Measurements from ENCODE around the gene TSPEAR. TPM values are rescaled to one million over a fixed set of nuclear protein-coding genes. Genes with fewer than 3 reads are reported as not detected.
A peak's percentile ranks its signal among the peaks of the same experiment; 100 is the strongest.

TSPEAR gene
- total RNA-seq, 1 experiment from 2014 or later: 2.1 TPM

- TF ChIP-seq, protein P1, sequence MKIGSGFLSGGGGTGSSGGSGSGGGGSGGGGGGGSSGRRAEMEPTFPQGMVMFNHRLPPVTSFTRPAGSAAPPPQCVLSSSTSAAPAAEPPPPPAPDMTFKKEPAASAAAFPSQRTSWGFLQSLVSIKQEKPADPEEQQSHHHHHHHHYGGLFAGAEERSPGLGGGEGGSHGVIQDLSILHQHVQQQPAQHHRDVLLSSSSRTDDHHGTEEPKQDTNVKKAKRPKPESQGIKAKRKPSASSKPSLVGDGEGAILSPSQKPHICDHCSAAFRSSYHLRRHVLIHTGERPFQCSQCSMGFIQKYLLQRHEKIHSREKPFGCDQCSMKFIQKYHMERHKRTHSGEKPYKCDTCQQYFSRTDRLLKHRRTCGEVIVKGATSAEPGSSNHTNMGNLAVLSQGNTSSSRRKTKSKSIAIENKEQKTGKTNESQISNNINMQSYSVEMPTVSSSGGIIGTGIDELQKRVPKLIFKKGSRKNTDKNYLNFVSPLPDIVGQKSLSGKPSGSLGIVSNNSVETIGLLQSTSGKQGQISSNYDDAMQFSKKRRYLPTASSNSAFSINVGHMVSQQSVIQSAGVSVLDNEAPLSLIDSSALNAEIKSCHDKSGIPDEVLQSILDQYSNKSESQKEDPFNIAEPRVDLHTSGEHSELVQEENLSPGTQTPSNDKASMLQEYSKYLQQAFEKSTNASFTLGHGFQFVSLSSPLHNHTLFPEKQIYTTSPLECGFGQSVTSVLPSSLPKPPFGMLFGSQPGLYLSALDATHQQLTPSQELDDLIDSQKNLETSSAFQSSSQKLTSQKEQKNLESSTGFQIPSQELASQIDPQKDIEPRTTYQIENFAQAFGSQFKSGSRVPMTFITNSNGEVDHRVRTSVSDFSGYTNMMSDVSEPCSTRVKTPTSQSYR (CRISPR knock-in tag; IDR thresholded peaks at IDR 0.05): no peak
Measured at GRCh38 chr21:44490405-44490804, 221.0 kb downstream of the TSPEAR start (continued).

DNA sequence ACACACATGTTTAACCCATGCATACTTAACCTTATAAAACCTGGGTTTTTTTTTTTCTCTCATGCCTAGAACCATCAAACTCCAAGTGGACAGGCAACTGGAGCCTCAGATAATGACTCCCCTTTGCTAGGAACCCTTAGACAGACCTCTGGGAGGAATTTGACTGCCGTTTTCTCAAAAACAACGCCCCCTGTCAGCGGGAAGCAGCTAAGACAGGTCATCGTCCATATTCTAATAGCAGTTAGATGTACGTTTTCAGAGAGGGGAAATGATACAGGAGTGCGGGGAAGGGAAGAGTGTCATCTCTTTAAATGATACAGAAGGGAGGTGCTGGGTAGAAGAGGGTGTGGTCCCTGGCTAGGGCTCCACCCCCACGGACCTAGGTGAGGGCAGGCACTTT lies 221.4 kb downstream of the TSPEAR start:
- peak; percentile 51; the same call in 1 of the 2 replicates for TF ChIP-seq CTCF (IDR thresholded peaks at IDR 0.05)
- TF ChIP-seq ZNF396 (CRISPR knock-in tag; IDR thresholded peaks at IDR 0.05; ENCODE audit: borderline replicate concordance): no peak
- POLR2A ChIA-PET: no interaction called here
- Mint-ChIP-seq H3K4me1 (peaks cover 25% of the 10 kb centered on the region), H3K36me3 (peaks cover 50% of the 10 kb centered on the region), H3K27ac (no peak overlapping the region), H3K4me3 (no peak overlapping the region), H3K27me3 (ENCODE audit: low read depth) (peaks cover 9% of the 10 kb centered on the region), H3K9me3 (peaks cover 38% of the 10 kb centered on the region)
- DNase-seq (ENCODE audit: low spot score): no peak
- ATAC-seq: peak; percentile 21; the same call in 1 of the 2 replicates
- CTCF ChIA-PET: interaction anchor here (0.6 to 2.2 kb wide), 17 partner anchors 8 to 311 kb away, joined by 3 to 7 read pairs (median 3); partner anchors contain the start of gene UBE2G2

GRCh38 chr21:44487831-44488230 lies 223.5 kb downstream of the TSPEAR start:
- peak; percentile 78 for DNase-seq (ENCODE audit: low spot score)
- no peak for ATAC-seq
- no peak overlapping the region for H3K27ac Mint-ChIP-seq
- peaks cover 29% of the 10 kb centered on the region for H3K9me3 Mint-ChIP-seq
- H3K4me1 Mint-ChIP-seq: peaks cover 33% of the 10 kb centered on the region
- peaks cover 34% of the 10 kb centered on the region for H3K36me3 Mint-ChIP-seq
- H3K27me3 Mint-ChIP-seq (ENCODE audit: low read depth): peaks cover under 1% of the 10 kb centered on the region
- H3K4me3 Mint-ChIP-seq: peak overlapping the region; percentile 58
- CTCF ChIA-PET: interaction anchor here (0.5 to 1.7 kb wide), 22 partner anchors 8 to 1128 kb away, joined by 3 to 8 read pairs (median 3); partner anchors contain the start of genes LRRC3 and TSPEAR
- POLR2A ChIA-PET: no interaction called here
- TF ChIP-seq, protein P2, sequence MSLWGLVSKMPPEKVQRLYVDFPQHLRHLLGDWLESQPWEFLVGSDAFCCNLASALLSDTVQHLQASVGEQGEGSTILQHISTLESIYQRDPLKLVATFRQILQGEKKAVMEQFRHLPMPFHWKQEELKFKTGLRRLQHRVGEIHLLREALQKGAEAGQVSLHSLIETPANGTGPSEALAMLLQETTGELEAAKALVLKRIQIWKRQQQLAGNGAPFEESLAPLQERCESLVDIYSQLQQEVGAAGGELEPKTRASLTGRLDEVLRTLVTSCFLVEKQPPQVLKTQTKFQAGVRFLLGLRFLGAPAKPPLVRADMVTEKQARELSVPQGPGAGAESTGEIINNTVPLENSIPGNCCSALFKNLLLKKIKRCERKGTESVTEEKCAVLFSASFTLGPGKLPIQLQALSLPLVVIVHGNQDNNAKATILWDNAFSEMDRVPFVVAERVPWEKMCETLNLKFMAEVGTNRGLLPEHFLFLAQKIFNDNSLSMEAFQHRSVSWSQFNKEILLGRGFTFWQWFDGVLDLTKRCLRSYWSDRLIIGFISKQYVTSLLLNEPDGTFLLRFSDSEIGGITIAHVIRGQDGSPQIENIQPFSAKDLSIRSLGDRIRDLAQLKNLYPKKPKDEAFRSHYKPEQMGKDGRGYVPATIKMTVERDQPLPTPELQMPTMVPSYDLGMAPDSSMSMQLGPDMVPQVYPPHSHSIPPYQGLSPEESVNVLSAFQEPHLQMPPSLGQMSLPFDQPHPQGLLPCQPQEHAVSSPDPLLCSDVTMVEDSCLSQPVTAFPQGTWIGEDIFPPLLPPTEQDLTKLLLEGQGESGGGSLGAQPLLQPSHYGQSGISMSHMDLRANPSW (CRISPR knock-in tag; conservative IDR thresholded peaks at IDR 0.05; ENCODE audit: low read depth): no peak
- TF ChIP-seq FOXJ3 (CRISPR knock-in tag; IDR thresholded peaks at IDR 0.05; ENCODE audit: borderline replicate concordance): no peak
- peak; percentile 91 for TF ChIP-seq CTCF (IDR thresholded peaks at IDR 0.05)

- ATAC-seq (no peak), DNase-seq (ENCODE audit: low spot score) (no peak)
- Mint-ChIP-seq H3K27me3 (ENCODE audit: low read depth) (no peaks in the 10 kb centered on the region; the same call in 1 of the 2 replicates), H3K4me1 (peaks cover 27% of the 10 kb centered on the region), H3K27ac (no peak overlapping the region), H3K36me3 (peaks cover 20% of the 10 kb centered on the region), H3K9me3 (peaks cover 17% of the 10 kb centered on the region), H3K4me3 (peak overlapping the region; percentile 85)
- POLR2A ChIA-PET: no interaction called here
- CTCF ChIA-PET: interaction anchor here (0.8 to 1.2 kb wide), 6 partner anchors 8 to 307 kb away, joined by 3 to 11 read pairs (median 4); partner anchors contain the start of gene LRRC3
- TF ChIP-seq, protein P3, sequence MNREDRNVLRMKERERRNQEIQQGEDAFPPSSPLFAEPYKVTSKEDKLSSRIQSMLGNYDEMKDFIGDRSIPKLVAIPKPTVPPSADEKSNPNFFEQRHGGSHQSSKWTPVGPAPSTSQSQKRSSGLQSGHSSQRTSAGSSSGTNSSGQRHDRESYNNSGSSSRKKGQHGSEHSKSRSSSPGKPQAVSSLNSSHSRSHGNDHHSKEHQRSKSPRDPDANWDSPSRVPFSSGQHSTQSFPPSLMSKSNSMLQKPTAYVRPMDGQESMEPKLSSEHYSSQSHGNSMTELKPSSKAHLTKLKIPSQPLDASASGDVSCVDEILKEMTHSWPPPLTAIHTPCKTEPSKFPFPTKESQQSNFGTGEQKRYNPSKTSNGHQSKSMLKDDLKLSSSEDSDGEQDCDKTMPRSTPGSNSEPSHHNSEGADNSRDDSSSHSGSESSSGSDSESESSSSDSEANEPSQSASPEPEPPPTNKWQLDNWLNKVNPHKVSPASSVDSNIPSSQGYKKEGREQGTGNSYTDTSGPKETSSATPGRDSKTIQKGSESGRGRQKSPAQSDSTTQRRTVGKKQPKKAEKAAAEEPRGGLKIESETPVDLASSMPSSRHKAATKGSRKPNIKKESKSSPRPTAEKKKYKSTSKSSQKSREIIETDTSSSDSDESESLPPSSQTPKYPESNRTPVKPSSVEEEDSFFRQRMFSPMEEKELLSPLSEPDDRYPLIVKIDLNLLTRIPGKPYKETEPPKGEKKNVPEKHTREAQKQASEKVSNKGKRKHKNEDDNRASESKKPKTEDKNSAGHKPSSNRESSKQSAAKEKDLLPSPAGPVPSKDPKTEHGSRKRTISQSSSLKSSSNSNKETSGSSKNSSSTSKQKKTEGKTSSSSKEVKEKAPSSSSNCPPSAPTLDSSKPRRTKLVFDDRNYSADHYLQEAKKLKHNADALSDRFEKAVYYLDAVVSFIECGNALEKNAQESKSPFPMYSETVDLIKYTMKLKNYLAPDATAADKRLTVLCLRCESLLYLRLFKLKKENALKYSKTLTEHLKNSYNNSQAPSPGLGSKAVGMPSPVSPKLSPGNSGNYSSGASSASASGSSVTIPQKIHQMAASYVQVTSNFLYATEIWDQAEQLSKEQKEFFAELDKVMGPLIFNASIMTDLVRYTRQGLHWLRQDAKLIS (CRISPR knock-in tag; IDR thresholded peaks at IDR 0.05; ENCODE audit: borderline replicate concordance): no peak
- TF ChIP-seq, protein P4, sequence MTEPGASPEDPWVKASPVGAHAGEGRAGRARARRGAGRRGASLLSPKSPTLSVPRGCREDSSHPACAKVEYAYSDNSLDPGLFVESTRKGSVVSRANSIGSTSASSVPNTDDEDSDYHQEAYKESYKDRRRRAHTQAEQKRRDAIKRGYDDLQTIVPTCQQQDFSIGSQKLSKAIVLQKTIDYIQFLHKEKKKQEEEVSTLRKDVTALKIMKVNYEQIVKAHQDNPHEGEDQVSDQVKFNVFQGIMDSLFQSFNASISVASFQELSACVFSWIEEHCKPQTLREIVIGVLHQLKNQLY (CRISPR knock-in tag; IDR thresholded peaks at IDR 0.05): no peak
- TF ChIP-seq MXD4 (CRISPR knock-in tag; IDR thresholded peaks at IDR 0.05; ENCODE audit: borderline replicate concordance) (no peak), ZNF121 (CRISPR knock-in tag; IDR thresholded peaks at IDR 0.05) (no peak), ETV6 (CRISPR knock-in tag; IDR thresholded peaks at IDR 0.05) (no peak), NR2C2 (CRISPR knock-in tag; IDR thresholded peaks at IDR 0.05) (no peak), TCF7 (CRISPR knock-in tag; IDR thresholded peaks at IDR 0.05; ENCODE audit: low read depth) (no peak)
Measured at GRCh38 chr21:44486302-44486701, 225.1 kb downstream of the TSPEAR start.
